ENCODE data around the gene ST6GALNAC4.

The ST6GALNAC4 gene

DNA sequence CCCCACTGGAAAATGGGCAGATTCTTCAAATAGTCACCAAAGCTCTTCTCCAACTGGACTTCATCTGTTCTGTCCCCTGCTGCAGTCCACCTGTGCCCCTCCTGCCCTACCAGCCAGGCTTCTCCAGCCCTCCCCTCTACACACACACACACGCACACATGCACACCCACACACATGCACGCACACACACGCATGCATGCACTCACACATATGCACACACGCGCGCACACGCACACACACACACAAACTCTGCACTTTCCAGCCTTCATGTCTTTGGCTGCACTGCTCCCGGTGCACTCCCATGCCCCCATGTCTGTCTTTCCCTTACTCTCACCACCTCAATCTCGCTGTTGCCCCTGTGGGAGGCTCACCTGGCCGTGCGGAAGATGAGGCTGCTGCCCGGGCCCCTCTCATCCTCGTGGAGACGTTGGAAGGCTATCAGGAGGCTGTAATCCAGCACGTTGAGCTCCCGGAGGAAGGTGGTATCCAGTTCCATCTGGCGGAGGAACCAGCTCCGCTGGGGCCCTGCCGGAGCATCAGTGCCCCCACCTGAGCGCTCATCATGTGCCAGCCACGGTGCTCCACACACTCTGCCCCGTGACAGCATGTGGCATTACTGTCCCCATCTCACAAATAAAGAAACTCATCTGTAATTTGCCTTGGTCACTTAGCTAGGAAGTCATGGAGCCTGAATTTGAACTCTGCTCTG is 8.0 kb upstream of the ST6GALNAC4 start:
- TF ChIP-seq, protein P1, sequence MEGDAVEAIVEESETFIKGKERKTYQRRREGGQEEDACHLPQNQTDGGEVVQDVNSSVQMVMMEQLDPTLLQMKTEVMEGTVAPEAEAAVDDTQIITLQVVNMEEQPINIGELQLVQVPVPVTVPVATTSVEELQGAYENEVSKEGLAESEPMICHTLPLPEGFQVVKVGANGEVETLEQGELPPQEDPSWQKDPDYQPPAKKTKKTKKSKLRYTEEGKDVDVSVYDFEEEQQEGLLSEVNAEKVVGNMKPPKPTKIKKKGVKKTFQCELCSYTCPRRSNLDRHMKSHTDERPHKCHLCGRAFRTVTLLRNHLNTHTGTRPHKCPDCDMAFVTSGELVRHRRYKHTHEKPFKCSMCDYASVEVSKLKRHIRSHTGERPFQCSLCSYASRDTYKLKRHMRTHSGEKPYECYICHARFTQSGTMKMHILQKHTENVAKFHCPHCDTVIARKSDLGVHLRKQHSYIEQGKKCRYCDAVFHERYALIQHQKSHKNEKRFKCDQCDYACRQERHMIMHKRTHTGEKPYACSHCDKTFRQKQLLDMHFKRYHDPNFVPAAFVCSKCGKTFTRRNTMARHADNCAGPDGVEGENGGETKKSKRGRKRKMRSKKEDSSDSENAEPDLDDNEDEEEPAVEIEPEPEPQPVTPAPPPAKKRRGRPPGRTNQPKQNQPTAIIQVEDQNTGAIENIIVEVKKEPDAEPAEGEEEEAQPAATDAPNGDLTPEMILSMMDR (IDR thresholded peaks at IDR 0.05) = no peak
- Histone ChIP-seq H3K4me1 (peaks cover 6 to 32% (median 27%) of the 10 kb centered on the region in 4 donors), H3K36me3 (no peaks in the 10 kb centered on the region), H3K27ac (no peak overlapping the region), H3K27me3 (peaks cover 0 to 53% of the 10 kb centered on the region in 2 donors), H3K9me3 (no peaks in the 10 kb centered on the region), H3K4me3 (no peak overlapping the region)
- intact Hi-C loops (cut with DNase I; ENCODE audit: low total_unique reads) = loop anchor here (5.0 kb wide), 1 partner anchor 423 kb away; no protein-coding TSS in a partner anchor
- DNase-seq = no peak

DNA sequence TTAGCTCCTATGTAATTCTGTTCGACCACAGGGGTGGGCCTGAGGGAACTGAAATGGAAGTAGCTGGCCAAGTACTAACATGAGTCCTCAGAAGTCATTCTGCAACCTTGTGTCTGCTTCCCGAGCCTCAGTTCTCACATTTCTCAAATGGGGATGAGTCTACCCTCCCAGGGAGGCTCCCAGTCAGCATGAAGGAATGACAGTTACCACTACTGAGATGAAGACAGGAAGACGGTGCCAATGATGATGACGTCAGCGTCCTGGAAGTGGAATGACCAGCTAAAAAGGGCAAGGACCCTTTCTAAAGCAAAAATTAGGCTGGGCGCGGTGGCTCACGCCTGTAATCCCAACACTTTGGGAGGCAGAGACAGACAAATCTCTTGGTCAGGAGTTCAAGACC is 6.9 kb upstream of the ST6GALNAC4 start:
- Histone ChIP-seq H3K27me3 (peaks cover 0 to 43% of the 10 kb centered on the region in 2 donors), H3K36me3 (no peaks in the 10 kb centered on the region), H3K4me3 (no peak overlapping the region), H3K9me3 (no peaks in the 10 kb centered on the region), H3K4me1 (peaks cover 6 to 43% (median 32%) of the 10 kb centered on the region in 4 donors), H3K27ac (no peak overlapping the region)
- DNase-seq = no peak
- intact Hi-C loops (cut with DNase I; ENCODE audit: low total_unique reads) = loop anchor here (2.0 to 5.0 kb wide), 2 partner anchors 187 to 421 kb away; no protein-coding TSS in a partner anchor
- TF ChIP-seq, protein P1 (IDR thresholded peaks at IDR 0.05) = no peak

DNA sequence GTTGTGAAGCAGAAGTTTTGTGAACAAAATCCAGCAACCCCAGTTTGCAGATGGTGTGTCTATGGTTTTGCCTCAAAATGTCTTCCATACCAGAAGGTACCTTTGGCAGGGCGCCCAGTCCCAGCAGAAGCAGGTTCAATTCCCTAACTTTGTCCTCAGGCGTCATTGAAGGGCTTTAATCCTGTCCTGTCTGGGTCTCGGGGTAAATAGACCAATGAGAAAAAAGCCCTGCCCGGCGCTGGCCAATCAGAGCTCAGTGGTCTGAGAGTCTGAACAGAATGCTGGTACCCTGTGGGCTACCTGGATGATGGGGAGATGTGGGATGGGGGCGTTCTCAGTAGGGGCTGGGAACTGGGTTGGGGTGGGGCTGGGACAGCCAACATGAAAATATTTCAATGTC is 6.2 kb upstream of the ST6GALNAC4 start:
- intact Hi-C loops (cut with DNase I; ENCODE audit: low total_unique reads) = loop anchor here (2.0 to 5.0 kb wide), 2 partner anchors 186 to 421 kb away; no protein-coding TSS in a partner anchor
- H3K4me1 ChIP-seq = peaks cover 6 to 49% (median 35%) of the 10 kb centered on the region in 4 donors

DNA sequence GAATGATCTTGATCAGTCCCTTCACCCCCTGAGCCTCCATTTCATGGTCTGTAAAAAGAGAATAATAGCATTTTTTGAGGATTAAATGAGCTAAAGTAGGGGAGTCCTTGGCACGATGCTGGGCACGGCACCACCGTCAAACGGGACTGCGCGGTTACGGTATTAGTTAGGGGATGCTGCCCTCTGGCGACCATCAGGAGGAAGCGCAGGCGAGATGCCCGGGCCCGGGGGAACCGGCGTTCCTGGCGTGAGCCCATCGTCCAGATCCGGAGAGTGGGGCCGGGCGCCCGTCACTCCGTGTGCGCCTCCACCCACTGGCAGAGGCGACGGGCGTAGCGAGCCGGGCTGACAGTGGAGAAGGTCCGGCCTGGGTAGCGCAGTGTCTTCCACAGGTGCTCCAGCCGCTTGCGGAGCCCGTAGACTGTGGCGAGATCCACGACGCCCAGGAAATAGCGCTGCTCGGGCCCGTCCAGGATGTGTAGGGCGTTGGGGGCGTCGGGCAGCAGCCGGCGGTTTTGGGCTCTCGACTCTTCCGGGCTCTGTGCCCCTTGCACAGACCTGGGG is 4.8 kb upstream of the ST6GALNAC4 start:
- intact Hi-C loops (cut with DNase I; ENCODE audit: low total_unique reads) = loop anchor here (2.0 to 5.0 kb wide), 3 partner anchors 185 to 419 kb away; no protein-coding TSS in a partner anchor
- peaks cover 6 to 44% (median 32%) of the 10 kb centered on the region in 4 donors for H3K4me1 ChIP-seq
- TF ChIP-seq, protein P1 (IDR thresholded peaks at IDR 0.05) = peak; percentile 94 to 97
- no peak for DNase-seq
- H3K27ac ChIP-seq = no peak overlapping the region
- H3K9me3 ChIP-seq = no peaks in the 10 kb centered on the region
- peak overlapping the region in 1 of 2 donors; percentile 26 for H3K4me3 ChIP-seq
- no peaks in the 10 kb centered on the region for H3K36me3 ChIP-seq
- H3K27me3 ChIP-seq = peaks cover 0 to 23% of the 10 kb centered on the region in 2 donors

More for the DNA sequence above, 6.2 kb upstream of the ST6GALNAC4 start:
- no peaks in the 10 kb centered on the region for H3K36me3 ChIP-seq
- TF ChIP-seq, protein P1 (IDR thresholded peaks at IDR 0.05) = no peak
- no peaks in the 10 kb centered on the region for H3K9me3 ChIP-seq
- no peak overlapping the region for H3K27ac ChIP-seq
- DNase-seq = no peak
- peaks cover 0 to 37% of the 10 kb centered on the region in 2 donors for H3K27me3 ChIP-seq
- no peak overlapping the region for H3K4me3 ChIP-seq

DNA sequence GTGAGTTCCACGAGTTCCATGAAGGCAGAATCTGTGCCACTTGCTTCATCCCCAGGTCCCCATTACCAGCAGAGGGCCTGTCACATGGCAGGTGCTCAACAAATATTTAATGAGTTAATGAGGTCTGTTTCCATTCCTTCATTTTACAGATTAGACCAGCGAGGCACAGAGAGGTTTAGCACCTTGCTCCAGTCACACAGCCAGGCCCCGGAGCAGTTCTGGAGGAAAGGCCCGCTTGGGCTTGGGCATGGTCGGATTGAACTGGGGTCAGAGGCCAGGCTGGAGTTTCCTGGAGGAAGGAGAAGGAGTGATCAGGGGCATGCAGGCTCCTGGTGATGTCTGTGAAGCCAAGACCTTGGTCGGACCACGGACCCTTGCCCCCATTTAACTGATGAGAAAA is 4.0 kb upstream of the ST6GALNAC4 start:
- no peaks in the 10 kb centered on the region for H3K36me3 ChIP-seq
- H3K27me3 ChIP-seq = peaks cover 0 to 15% of the 10 kb centered on the region in 2 donors
- no peaks in the 10 kb centered on the region for H3K9me3 ChIP-seq
- no peak overlapping the region for H3K4me3 ChIP-seq
- peaks cover 6 to 53% (median 40%) of the 10 kb centered on the region in 4 donors for H3K4me1 ChIP-seq
- no peak for DNase-seq
- intact Hi-C loops (cut with DNase I; ENCODE audit: low total_unique reads) = loop anchor here (2.0 to 5.0 kb wide), 2 partner anchors 328 to 418 kb away; no protein-coding TSS in a partner anchor
- H3K27ac ChIP-seq = peak overlapping the region in 1 of 2 donors; percentile 76
- TF ChIP-seq, protein P1 (IDR thresholded peaks at IDR 0.05) = no peak
